Measurements from ENCODE around the gene DAPK2.

The DAPK2 gene

DNA sequence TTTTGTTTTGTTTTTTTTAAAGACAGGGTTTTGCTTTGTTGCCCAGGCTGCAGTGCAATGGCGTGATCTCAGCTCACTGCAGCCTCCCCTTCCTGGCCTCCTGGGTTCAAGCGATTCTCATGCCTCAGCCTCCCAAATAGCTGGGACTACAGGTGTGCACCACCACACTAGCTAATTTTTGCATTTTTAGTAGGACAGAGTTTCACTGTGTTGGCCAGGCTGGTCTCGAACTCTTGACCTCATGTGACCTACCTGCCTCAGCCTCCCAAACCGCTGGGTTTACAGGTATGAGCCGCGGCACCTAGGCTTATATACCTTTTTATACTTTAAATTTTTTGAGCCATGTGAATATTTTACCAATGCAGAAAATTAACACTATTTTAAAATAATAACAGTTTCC, 155.7 kb downstream of the DAPK2 start:
- DNase-seq: no peak

DNA sequence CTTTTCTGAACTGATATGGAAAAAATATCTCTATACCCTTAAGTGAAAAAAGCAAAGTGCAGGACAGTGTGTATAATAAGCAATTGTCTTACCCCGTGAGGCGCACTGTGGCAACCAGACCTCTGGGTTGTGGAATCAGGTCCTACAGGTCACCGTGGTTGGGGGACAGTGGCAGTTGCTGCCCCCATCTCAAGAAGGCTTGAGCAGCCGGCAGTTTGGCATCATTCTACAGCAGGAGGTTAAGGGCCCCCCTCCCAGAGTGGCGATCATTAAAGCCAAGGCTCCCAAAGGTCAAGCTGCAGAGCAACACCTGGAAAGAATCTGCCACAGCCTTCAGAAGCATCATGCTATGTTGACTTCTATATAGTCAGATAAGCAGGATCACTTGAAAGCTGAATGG, 156.5 kb downstream of the DAPK2 start:
- no peak for DNase-seq

DNA sequence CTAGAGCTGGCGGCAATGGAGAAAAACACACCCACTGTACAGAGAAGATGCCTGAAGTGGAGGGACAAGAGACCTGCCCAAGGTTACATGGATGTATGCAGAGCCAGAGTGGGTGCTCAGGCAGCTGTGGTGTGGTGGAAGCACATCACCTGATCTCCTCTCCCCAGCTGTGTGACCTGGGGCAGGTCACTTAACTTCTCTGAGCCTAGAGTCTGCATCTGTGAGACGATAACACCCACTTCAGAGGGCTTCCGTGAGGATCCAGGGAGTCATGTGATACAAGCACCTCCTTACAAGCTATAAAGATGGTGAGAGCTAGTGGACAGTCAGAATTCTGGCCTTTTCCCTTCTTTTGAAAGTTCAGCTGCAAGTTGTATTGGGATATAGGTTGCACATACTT, 157.5 kb downstream of the DAPK2 start:
- DNase-seq: no peak

DNA sequence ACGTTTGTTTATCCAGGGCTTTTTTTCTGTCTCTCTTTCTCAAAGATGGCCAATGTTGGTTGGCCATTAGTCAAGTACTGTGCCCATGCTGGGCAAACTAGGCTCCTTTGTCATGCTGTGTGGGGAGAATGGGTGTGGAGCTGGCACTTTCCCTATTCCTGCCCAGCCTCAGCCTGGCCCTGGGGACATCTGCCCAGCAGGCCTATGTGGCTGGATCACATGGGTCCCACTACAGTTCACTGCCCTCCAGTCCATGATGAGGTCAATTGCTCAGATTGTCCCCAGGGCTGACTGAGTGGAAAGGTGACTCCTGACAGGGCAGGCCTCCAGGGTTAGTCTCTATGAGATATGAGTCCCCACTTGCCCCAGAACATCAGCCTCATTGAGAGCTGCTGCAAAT, 158.1 kb downstream of the DAPK2 start:
- no peak for DNase-seq

DNA sequence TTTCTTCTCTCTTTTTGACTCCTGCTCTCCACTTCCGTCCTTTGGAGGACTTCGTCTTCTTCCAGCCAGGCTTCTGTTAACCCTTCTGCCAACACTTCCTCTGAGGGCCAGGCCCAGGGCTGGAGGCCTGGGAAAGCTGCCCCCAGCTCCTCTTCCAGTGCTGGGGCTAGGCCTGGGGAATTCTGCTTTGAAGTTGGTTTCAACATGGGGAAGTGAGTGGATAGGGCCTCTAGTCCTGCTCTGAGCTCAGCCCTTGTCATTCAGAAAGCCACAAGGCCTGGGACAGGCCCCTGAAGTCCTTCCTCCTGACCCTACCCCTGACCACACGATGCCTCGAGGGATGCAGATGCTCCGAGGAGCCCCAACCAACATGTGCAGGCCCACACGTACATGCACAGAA, 158.7 kb downstream of the DAPK2 start:
- no peak for DNase-seq

DNA sequence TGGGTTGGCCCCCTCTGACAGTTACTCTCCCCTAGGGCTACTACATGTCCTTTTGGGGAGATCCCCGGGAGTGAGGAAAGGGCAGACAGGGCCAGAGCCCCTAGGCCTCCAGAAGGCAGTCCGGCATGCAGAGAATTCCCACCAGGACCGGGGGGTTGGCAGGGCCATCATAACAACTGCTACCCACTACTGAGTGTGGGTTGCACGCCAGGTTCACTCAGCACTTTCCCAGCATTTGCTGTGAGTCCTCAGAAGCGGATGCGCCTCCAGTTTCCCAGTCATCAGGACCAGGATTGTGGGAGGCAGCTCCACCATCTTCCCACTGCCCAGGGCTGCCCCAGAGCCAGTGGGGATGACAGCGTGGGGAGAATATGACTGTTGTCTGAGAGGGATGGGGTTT, 161.3 kb downstream of the DAPK2 start:
- no peak for DNase-seq

DNA sequence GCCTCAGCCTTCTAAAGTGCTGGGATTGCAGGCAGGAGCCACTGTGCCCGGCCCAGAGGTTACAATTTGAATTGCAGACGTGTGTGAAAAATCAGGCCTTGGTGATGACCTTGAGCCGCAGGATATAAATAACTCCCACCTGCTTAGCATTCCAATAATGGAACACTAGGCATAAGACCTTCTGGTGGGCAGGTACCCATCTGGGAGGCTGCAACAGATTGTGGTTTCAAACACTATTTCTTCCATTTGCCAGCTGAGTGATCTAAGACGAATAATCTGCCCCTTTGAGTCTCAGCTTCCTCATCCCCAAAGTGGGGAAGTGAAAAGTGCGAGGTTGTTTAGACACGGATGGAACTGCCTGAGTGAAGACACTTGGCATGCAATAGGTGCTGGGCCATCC, 164.9 kb downstream of the DAPK2 start:
- DNase-seq: no peak

DNA sequence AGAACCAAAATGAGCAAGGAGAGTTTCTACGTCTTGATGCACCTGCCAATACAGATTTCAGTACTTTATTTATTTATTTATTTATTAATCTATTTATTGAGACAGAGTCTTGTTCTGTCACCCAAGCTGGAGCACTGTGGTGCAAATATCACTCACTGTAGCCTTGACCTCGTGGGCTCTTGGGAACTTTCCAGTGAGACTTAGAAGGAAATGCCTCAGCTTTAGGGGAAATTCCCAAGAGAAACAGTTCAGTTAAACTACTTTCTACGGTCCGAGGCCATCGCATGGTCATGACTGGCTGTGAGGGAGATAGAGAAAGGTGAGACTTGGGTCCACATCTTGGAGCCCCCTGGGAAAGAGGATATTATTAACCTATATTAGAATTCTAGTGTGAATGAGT, 165.5 kb downstream of the DAPK2 start:
- no peak for DNase-seq

DNA sequence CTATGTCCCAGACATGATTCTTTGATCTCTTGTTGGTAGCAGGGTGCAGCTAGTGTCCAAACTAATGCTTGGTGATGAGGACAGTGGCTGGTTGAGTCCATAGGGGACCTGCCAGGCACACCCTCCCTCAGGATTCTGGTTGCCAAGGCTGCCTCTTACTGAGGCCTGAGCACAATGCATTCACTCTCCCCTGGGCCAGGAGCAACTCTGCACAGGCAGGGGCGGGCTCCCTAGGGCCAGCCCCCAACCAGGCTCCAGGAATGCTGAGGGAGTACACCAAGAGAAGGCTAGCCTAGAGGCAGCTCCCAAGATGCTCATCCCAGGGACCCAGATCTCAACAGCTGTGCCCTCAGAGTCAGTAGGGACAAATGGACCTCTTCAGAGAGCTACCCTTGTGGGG, 166.3 kb downstream of the DAPK2 start:
- no peak for DNase-seq

DNA sequence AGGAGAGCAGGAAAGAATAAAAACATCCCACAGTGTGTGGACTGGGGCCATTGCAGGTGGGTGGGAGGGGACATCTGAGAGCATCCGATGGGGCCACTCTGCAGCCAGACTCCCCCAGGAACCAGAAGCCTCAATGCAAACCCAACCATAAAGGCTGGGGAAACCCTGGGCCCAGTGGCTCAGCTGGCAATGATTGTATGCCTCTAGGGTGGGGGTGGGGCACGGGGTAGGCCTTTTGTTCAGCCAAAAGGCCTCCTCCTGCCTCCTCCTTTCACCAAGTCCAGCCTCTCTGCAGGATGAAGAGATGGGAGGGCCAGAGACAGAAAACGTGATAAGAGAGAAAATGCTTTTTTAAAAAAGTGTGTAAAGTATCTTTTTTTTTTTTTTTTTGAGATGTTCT, 167.1 kb downstream of the DAPK2 start:
- no peak for DNase-seq

DNA sequence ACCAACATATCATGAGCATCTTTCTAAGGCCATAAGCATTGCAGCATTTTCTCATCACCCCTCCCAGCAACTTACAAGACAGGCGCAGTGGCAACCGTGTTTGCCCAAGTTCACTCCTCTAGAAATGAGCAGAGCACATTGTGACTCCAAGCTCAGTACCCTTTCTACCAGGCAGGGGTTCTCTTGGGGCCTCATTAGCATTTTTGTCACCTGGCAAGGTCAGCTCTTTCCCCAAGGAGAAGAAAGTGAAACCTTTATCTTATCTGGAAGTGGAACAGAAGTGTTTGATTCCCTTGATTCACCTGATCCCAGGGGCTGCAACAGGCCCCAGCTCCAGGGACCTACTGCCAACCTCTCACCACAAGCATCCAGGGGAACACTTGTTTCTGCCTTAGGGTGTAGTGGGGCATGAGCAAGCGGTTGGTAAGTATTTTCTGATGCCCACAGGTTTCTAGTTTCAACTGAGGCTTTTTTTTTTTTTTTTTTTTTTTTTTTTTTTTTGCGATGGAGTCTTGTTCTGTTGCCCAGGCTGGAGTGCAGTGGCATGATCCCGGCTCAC, 168.5 kb downstream of the DAPK2 start:
- DNase-seq: no peak

DNA sequence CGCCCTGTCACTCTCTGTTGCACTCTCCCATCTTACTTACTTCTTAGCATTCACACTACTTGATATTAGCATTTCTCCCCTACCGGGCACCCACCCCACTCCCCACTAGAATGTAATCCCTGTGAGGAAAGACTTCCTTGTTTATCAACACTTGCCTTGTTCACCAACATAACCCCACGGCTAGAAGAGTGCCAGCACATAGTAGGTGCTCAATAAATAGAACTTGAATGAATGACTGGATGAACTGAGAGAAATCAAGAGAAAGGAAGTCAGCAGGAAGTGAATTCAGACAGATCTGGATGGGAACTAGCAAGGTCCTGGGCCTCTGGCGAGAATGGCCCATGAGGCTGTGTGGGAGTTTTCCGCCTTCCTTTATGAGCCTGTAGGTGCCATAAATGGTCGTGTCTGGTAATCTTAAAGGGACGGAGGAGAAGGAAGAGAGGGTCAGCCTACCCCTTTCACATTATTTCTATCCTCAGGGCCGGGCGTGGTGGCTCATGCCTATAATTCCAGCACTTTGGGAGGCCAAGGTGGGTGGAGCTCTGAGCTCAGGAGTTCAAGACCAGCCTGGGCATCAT, 170.1 kb downstream of the DAPK2 start:
- no peak for DNase-seq

DNA sequence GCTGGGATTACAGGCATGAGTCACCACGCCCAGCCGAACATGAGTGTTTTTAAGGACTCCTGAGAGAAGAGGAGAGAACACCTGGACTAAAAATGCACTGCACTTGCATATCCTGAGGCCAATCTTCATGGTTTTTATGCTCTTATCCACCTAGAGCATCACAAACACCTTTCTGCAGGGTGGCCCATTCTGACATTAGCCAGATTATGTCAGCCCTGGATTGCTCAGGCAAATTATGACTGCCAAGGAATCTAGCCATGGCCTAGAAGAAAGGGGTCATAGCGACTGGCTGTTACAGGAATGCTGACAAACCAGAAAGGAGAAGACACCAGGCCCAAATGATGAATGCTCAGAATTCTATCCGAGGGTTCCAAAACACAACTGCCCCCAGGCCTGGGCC, 171.7 kb downstream of the DAPK2 start:
- DNase-seq: no peak

DNA sequence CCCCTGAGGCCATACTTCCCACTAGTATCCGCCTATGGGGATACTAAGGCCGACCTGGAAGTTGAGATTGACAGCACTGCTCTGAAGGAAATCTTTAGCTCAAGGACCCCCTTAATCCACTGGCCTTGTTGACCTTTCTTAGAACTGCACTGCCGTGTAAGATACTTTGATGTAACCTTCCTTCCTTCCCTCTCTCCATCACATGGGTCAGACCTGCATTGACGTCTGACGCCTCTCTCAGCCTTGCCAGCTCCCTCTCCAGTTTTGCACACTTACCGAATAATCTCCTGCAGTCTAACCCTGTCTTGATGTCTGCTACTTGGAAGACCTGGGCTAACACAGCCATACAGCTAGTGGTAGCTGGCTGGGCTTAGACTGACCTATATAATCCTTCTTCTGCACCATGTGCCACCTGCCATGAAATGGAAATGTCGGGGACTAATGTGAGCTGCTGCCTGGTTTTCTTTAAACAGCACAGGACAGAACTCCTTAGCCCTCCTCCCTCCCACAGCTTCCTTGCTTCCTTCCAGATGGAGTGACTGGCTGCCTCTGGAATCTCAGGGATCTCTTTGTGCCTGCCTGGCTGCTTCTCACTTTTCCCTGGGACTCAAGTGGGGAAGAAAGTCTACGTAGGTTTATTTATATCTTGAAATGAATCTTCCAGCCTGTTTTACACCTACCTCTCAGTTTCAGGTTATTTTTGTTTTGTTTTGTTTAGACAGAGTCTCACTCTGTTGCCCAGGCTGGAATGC, 173.3 kb downstream of the DAPK2 start:
- DNase-seq: no peak

DNA sequence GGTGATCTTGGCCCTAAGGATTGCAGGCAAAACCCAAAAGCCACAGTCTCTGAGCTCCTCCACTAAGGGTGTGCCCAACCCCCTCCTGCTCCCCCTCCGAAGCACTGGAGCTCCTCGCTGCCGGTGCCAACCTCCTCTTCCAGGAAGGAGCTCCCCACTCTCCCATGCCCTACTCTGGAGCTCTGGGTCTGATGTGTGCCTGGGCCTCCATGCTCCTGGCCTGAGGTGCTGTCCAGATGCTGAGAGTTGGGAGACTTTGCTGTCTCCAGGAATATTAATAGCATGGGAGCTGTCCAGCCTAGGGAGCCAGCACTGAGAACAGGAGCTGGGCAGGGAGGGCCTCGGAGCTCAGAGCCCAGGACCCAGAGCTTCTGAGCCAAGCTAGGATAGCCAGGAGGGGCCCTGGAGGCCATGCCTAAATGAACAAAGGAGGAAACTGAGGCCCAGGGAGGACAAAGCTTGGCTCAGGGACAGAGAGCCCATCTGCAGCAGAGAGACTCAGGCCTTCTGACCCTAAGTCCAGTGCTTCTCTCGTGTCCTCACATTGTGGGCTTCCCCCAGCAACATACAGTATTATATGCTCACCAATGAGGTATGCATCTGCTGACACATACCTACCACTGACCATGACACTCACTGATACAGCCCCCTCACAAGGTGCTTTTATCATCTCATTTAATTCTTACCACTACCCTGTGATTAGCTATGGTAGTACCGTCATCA, 175.6 kb downstream of the DAPK2 start:
- no peak for DNase-seq

DNA sequence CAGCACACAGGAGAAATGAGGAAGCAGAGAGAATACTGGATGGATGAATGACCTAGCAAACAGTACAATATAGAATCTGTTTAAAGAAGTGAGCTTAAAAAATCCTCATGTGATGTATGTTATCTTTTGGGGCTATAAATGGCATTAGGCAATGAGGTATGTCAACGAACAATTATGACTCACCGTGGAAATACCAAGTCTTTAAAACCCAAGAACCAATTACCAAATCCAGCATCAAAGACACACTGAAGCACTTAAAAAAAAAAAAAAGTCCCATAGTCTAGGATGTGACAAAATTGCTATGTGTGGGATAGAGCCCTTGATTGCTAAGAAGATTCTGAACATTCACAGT, 176.3 kb downstream of the DAPK2 start:
- DNase-seq: no peak

DNA sequence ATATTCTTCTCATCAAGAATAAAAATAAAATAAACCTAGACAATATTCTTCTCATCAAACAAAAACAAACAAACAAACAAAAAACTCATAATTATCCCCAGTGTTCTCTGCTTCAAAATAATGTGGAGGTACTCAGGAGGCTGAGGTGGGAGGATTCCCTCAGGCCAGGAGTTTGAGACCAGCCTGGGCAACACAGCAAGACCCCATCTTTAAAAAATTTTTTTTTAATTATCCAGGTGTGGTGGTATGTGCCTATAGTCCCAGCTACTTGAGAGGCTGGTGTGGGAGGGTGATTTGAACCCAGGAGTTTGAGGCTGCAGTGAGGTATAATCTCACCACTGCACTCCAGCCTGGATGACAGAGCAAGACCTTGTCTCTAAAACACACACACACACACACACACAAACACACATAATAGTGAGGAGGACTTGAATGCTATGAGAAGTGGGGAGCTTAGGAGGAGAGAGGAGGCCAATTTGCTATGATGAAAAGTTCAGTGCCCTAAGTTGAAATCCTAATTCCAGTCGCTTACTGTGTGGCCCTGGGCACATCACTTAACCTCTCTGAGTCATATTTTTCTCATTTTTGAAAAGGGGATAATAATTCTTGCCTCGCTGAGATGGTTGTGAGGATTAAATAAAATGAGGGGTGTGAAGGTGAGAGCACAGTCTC, 176.8 kb downstream of the DAPK2 start:
- DNase-seq: no peak

DNA sequence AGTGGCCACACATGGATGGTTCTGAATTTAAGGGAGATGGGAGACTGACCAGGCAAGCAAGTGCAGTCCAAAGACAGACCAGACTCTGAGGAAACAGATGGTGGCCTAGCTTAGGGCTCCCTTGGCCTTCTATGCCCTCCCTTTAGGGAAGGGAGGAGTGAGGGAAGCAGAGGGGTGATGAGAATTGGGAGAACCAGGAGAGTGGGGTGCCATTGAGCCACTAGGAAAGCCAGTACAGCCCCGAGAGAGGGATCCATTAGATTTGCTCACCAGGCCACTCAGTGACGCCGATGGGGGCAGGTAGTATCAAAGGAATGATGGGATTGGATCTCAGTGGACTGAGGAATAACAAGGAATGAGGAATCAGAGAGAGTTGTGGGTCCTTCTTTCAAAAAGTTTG, 182.1 kb downstream of the DAPK2 start:
- DNase-seq: no peak

DNA sequence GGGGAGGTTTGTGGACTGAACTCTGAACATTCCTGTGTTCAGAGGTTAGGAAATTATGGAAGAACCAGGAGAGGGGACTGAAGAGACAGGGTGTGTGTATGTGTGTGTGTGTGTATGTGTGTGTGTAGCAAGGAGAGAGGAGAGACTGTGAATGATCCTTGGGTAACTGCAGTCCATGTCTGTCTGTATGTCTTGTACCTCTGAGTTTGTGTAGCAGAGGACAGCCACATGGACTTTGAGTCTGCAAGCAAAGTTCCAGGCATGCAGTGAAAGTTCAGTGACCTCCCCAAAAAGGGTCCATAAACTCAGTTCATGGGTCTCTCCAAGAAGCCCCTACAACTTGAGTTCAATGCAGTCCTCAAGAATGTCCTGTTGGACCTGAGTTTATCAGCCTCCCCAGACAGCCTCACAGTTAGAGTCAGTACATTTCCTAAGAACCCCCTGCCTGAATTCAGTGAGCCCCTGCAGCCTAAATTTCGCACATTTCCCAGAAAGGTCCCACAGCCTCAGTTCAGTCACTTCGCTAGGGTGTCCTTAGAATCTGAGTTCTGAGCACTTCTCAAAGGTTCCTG, 184.3 kb downstream of the DAPK2 start:
- no peak for DNase-seq

DNA sequence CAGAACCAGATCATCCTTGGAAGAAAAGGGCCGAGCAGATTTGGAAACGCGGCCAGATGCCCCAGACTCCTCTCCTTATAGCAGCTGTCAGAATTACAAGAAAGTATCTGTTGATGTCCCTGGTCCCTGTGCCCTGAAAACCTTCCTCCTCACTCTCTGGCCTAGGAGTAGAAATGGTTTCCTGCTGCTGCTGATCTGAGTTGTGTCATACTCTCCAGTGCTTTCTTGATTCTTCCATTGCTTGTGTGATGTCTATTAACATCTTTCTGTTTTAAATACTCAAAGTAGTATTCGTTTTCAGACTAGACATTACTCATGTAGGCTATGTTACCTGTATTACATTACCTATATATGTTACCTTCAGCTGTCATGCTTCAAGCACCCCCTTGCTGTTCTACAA, 185.7 kb downstream of the DAPK2 start:
- no peak for DNase-seq

DNA sequence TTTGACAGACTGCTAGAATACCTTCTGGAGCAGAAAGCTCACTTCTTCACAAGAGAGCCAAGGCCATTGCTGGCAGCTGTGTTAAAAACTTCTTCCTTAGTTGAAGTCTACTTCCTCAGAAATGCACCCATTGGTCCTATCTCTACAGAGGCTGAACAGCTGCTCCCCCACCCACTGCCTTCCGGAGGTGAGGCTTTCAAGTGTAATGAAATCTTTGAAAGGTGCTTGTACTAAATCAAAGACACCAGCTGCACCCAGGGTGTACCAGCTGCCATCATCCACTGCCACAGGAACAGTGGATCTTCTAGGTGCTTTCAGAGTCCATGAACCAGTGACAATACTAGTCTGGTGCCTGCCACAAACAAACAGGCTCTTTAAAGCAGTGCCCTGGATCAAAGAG, 186.1 kb downstream of the DAPK2 start:
- DNase-seq: peak; percentile 82

DNA sequence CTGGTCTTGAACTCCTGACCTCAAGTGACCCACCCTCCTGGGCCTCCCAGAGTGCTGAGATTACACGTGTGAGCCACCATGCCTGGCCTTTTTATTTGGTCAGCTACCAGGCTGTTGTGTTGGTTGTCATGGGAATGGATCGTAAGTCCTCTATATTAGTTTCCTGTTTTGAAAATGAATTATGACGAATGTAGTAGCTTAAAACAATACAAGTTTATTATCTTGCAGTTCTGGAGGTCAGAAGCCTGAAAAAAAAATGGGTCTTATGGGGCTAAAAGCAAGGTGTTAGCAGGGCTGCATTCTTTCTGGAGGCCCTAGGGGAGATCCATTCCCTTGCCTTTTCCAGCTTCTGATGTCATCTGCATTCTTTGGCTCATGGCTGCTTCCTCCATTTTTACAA, 187.4 kb downstream of the DAPK2 start:
- no peak for DNase-seq

DNA sequence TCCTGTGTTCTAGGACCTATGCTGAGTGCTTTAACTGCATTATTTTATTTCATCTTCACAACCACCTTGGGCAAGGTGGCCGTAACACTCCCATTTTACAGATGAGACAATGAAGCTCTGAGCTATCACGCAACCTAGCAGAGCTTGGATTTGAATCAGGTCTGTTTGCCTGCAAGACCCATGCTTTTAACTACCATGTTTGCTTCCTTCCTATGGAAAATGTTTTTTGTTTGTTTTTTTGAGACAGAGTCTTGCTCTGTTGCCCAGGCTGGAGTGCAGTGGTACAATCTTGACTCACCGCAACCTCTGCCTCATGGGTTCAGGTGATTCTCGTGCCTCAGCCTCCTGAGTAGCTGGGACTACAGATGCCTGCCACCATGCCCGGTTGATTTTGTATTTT, 187.8 kb downstream of the DAPK2 start:
- DNase-seq: no peak

All from CD4-positive, alpha-beta T cell treated with Interleukin-6 for 4 hours (primary cell).